Ishikawa (cell line): ENCODE results near the gene RAI14.

Source experiments
- CEBPB ChIP-seq: IDR thresholded peaks from 2 replicates; pipeline ENCODE4 v1.6.1; 2012
- CREB1 ChIP-seq: IDR thresholded peaks from 2 replicates; pipeline ENCODE4 v1.6.1; 2012; ENCODE audit warnings: low read depth
- EGR1 ChIP-seq: IDR thresholded peaks from 2 replicates; pipeline ENCODE4 v1.6.1; 2012
- EP300 ChIP-seq: IDR thresholded peaks from 2 replicates; pipeline ENCODE4 v1.6.1; 2012; ENCODE audit warnings: borderline replicate concordance
- FOXM1 ChIP-seq: IDR thresholded peaks from 2 replicates; pipeline ENCODE4 v1.6.1; 2012; ENCODE audit warnings: low read depth, borderline replicate concordance
- NFIC ChIP-seq: IDR thresholded peaks from 2 replicates; pipeline ENCODE4 v1.6.1; 2012
- RAD21 ChIP-seq: IDR thresholded peaks from 2 replicates; pipeline ENCODE4 v1.6.1; 2012; ENCODE audit warnings: low read depth
- TAF1 ChIP-seq: IDR thresholded peaks from 2 replicates; pipeline ENCODE4 v1.6.1; 2012; ENCODE audit warnings: low read depth, mild to moderate bottlenecking
- TCF12 ChIP-seq: IDR thresholded peaks from 2 replicates; pipeline ENCODE4 v1.6.1; 2012; ENCODE audit warnings: low read depth
- YY1 ChIP-seq: IDR thresholded peaks from 2 replicates; pipeline ENCODE4 v1.6.1; 2012; ENCODE audit warnings: low read depth
- TF ChIP-seq, protein P1 (sequence below): IDR thresholded peaks from 2 replicates; pipeline ENCODE4 v1.6.1; 2012
- TF ChIP-seq, protein P2 (sequence below): IDR thresholded peaks from 2 replicates; pipeline ENCODE4 v1.6.1; 2012; ENCODE audit warnings: low read depth, mild to moderate bottlenecking
- TF ChIP-seq, protein P3 (sequence below): IDR thresholded peaks from 2 replicates; pipeline ENCODE4 v1.6.1; 2012

DNA sequence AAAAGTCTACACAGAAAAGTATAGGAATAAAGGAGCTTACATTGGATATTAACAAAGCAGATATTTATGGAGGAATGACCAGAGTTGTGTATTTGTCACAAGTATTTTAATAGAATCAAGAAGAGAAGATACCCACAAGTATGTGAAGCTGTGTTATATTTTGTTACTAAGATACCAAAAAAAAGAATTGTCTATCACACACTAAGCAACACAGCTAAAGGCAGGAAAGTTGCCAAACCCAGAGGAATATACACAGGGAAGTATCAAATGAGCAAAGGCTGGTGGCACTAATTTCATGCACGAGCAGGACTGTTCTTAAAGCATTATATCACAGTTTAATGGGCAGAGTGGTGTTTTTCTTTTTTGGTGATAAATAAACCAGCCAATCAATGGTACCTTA, 30.9 kb upstream of the RAI14 start:
- TF ChIP-seq, protein P1, sequence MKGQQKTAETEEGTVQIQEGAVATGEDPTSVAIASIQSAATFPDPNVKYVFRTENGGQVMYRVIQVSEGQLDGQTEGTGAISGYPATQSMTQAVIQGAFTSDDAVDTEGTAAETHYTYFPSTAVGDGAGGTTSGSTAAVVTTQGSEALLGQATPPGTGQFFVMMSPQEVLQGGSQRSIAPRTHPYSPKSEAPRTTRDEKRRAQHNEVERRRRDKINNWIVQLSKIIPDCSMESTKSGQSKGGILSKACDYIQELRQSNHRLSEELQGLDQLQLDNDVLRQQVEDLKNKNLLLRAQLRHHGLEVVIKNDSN = no peak
- TF ChIP-seq, protein P2, sequence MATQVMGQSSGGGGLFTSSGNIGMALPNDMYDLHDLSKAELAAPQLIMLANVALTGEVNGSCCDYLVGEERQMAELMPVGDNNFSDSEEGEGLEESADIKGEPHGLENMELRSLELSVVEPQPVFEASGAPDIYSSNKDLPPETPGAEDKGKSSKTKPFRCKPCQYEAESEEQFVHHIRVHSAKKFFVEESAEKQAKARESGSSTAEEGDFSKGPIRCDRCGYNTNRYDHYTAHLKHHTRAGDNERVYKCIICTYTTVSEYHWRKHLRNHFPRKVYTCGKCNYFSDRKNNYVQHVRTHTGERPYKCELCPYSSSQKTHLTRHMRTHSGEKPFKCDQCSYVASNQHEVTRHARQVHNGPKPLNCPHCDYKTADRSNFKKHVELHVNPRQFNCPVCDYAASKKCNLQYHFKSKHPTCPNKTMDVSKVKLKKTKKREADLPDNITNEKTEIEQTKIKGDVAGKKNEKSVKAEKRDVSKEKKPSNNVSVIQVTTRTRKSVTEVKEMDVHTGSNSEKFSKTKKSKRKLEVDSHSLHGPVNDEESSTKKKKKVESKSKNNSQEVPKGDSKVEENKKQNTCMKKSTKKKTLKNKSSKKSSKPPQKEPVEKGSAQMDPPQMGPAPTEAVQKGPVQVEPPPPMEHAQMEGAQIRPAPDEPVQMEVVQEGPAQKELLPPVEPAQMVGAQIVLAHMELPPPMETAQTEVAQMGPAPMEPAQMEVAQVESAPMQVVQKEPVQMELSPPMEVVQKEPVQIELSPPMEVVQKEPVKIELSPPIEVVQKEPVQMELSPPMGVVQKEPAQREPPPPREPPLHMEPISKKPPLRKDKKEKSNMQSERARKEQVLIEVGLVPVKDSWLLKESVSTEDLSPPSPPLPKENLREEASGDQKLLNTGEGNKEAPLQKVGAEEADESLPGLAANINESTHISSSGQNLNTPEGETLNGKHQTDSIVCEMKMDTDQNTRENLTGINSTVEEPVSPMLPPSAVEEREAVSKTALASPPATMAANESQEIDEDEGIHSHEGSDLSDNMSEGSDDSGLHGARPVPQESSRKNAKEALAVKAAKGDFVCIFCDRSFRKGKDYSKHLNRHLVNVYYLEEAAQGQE = no peak
- no peak for TF ChIP-seq CEBPB
- no peak for TF ChIP-seq TAF1
- TF ChIP-seq RAD21 = no peak
- TF ChIP-seq NFIC = no peak
- TF ChIP-seq EGR1 = no peak
- TF ChIP-seq TCF12 = no peak
- TF ChIP-seq CREB1 = no peak
- TF ChIP-seq FOXM1 = no peak
- no peak for TF ChIP-seq YY1
- TF ChIP-seq, protein P3, sequence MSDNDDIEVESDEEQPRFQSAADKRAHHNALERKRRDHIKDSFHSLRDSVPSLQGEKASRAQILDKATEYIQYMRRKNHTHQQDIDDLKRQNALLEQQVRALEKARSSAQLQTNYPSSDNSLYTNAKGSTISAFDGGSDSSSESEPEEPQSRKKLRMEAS = no peak
- no peak for TF ChIP-seq EP300
